ENCODE results near the gene VGLL4. TPM values are rescaled to one million over a fixed set of nuclear protein-coding genes. Genes with fewer than 3 reads are reported as not detected.

Gene VGLL4
- total RNA-seq, 1 experiment from 2014 or later = 41.2 TPM

- Histone ChIP-seq H3K27me3 (replicated peaks; ENCODE audit: insufficient read depth, low read depth, low read length, poor library complexity) (no peaks in the 10 kb centered on the region), H3K4me1 (ENCODE audit: insufficient read depth, low read length, poor library complexity, severe bottlenecking) (no peaks in the 10 kb centered on the region), H3K27ac (ENCODE audit: low read depth, low read length, poor library complexity, severe bottlenecking) (peak overlapping the region; percentile 42), H3K9me3 (ENCODE audit: low read depth, low read length, poor library complexity, severe bottlenecking) (no peaks in the 10 kb centered on the region), H3K36me3 (ENCODE audit: insufficient read depth, low read length, poor library complexity, severe bottlenecking) (peaks cover 15% of the 10 kb centered on the region), H3K4me3 (ENCODE audit: low read depth, low read length, poor library complexity, severe bottlenecking) (no peak overlapping the region)
- no TSS peak for BruUV-seq (replicated peaks)
- no peak for DNase-seq (ENCODE audit: low spot score)
- POLR2A ChIA-PET (ENCODE audit: low non-redundant PET) = no interaction called here
- intact Hi-C loops (cut with micrococcal nuclease; ENCODE audit: unreplicated experiment) = no loop called here
- CTCF ChIA-PET = no interaction called here
- TF ChIP-seq CTCF (conservative IDR thresholded peaks at IDR 0.05; ENCODE audit: low read depth, low read length) (no peak), EZH2 (IDR thresholded peaks at IDR 0.05; ENCODE audit: borderline replicate concordance, low read depth, low read length, poor library complexity, severe bottlenecking) (no peak)
Observed at GRCh38 chr3:11563159-11563864, 80.4 kb downstream of the VGLL4 start.

GRCh38 chr3:11562277-11562881 is 81.3 kb downstream of the VGLL4 start:
- intact Hi-C loops (cut with micrococcal nuclease; ENCODE audit: unreplicated experiment) = no loop called here
- Histone ChIP-seq H3K27ac (ENCODE audit: low read depth, low read length, poor library complexity, severe bottlenecking) (peak overlapping the region; percentile 42), H3K27me3 (replicated peaks; ENCODE audit: insufficient read depth, low read depth, low read length, poor library complexity) (no peaks in the 10 kb centered on the region), H3K4me1 (ENCODE audit: insufficient read depth, low read length, poor library complexity, severe bottlenecking) (no peaks in the 10 kb centered on the region), H3K36me3 (ENCODE audit: insufficient read depth, low read length, poor library complexity, severe bottlenecking) (peaks cover 19% of the 10 kb centered on the region), H3K4me3 (ENCODE audit: low read depth, low read length, poor library complexity, severe bottlenecking) (no peak overlapping the region), H3K9me3 (ENCODE audit: low read depth, low read length, poor library complexity, severe bottlenecking) (no peaks in the 10 kb centered on the region)
- no TSS peak for BruUV-seq (replicated peaks)
- no peak for TF ChIP-seq CTCF (conservative IDR thresholded peaks at IDR 0.05; ENCODE audit: low read depth, low read length)
- TF ChIP-seq EZH2 (IDR thresholded peaks at IDR 0.05; ENCODE audit: borderline replicate concordance, low read depth, low read length, poor library complexity, severe bottlenecking) = no peak
- ChIA-PET POLR2A (ENCODE audit: low non-redundant PET) (no interaction called here), CTCF (no interaction called here)
- DNase-seq (ENCODE audit: low spot score) = no peak

GRCh38 chr3:11560746-11561145 is 83.0 kb downstream of the VGLL4 start:
- Histone ChIP-seq H3K27me3 (replicated peaks; ENCODE audit: insufficient read depth, low read depth, low read length, poor library complexity) (no peaks in the 10 kb centered on the region), H3K9me3 (ENCODE audit: low read depth, low read length, poor library complexity, severe bottlenecking) (no peaks in the 10 kb centered on the region), H3K36me3 (ENCODE audit: insufficient read depth, low read length, poor library complexity, severe bottlenecking) (peaks cover 16% of the 10 kb centered on the region), H3K27ac (ENCODE audit: low read depth, low read length, poor library complexity, severe bottlenecking) (no peak overlapping the region), H3K4me1 (ENCODE audit: insufficient read depth, low read length, poor library complexity, severe bottlenecking) (no peaks in the 10 kb centered on the region), H3K4me3 (ENCODE audit: low read depth, low read length, poor library complexity, severe bottlenecking) (no peak overlapping the region)
- intact Hi-C loops (cut with micrococcal nuclease; ENCODE audit: unreplicated experiment) = no loop called here
- TF ChIP-seq CTCF (conservative IDR thresholded peaks at IDR 0.05; ENCODE audit: low read depth, low read length) (no peak), EZH2 (IDR thresholded peaks at IDR 0.05; ENCODE audit: borderline replicate concordance, low read depth, low read length, poor library complexity, severe bottlenecking) (no peak)
- DNase-seq (ENCODE audit: low spot score) = no peak
- no TSS peak for BruUV-seq (replicated peaks)
- CTCF ChIA-PET = no interaction called here
- POLR2A ChIA-PET (ENCODE audit: low non-redundant PET) = no interaction called here
